GM06990 (cell line): ENCODE results near the gene RBM4B.

ENCODE experiments used
- DNase-seq: peaks from one replicate; pipeline ENCODE4 v3.0.0-alpha.2; 2011; ENCODE audit not compliant: insufficient read length; ENCODE audit errors: extremely low read depth
- H3K27me3 ChIP-seq: replicated peaks from 2 replicates; pipeline ENCODE4 v1.6.0; 2011; ENCODE audit warnings: low read length; ENCODE audit not compliant: control insufficient read depth, insufficient read depth
- H3K36me3 ChIP-seq: 2 replicates; pipeline ENCODE4 v1.5.1; 2011; ENCODE audit warnings: low read length; ENCODE audit not compliant: control insufficient read depth, insufficient read depth
- H3K4me3 ChIP-seq: replicated peaks from 2 replicates; pipeline ENCODE4 v1.5.1; 2011; ENCODE audit warnings: low read depth, mild to moderate bottlenecking, control low read depth, low read length
- CTCF ChIP-seq: IDR thresholded peaks from 2 replicates; pipeline ENCODE4 v1.5.1; 2011; ENCODE audit warnings: low read length, control low read depth, mild to moderate bottlenecking, inconsistent platforms; ENCODE audit not compliant: insufficient read depth, poor library complexity, severe bottlenecking

RBM4B gene

GRCh38 chr11:66680966-66681645 is 3.4 kb upstream of the RBM4B start:
- DNase-seq, result no peak
- no peak for TF ChIP-seq CTCF
- Histone ChIP-seq H3K27me3 (no peaks in the 10 kb centered on the region), H3K36me3 (no peaks in the 10 kb centered on the region; the same call in 1 of the 2 replicates), H3K4me3 (no peak overlapping the region)

DNA sequence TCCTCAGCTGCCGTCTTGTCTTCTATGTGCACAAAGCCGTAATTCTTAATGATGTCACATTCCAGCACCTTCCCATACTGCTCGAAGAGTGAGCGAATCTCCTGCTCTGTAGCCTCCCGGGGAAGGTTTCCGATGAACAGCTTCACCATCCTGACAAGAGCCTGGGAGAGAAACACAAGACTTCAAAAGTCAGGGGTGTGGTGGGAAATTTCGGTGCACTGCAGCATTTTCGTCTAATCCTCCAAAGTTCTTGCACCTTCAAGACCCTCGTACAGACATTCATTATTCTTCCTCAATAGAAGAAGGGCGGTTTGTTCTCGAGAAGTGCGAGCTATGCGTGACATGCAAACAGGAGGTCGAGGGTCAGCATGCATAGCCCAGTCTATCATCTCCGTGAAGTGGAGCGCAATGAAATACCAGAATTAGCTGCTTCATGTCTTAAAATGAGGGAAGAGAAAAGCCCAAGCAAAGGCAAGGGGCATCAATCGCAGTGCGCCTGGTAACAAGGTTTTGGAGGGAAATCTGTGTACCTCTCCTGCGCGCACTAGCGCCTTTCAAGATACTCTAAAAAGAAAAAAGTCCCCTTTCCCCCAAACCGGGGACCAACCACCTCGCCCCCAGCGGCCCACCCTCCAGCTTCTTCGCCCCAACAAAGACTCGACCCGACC is 622 bp downstream of the RBM4B start:
- H3K27me3 ChIP-seq, result no peaks in the 10 kb centered on the region
- H3K36me3 ChIP-seq, result no peaks in the 10 kb centered on the region; the same call in none of the 2 replicates
- no peak for DNase-seq
- no peak for TF ChIP-seq CTCF
- H3K4me3 ChIP-seq, result peak overlapping the region; percentile 72

- H3K4me3 ChIP-seq, result peak overlapping the region; percentile 21
- no peak for TF ChIP-seq CTCF
- H3K27me3 ChIP-seq, result no peaks in the 10 kb centered on the region
- DNase-seq, result no peak
- H3K36me3 ChIP-seq, result no peaks in the 10 kb centered on the region; the same call in none of the 2 replicates
These were observed 1.3 kb downstream of the RBM4B start for GRCh38 chr11:66676282-66676919.

- TF ChIP-seq CTCF, result no peak
- no peaks in the 10 kb centered on the region for H3K27me3 ChIP-seq
- H3K4me3 ChIP-seq, result no peak overlapping the region
- no peaks in the 10 kb centered on the region; the same call in none of the 2 replicates for H3K36me3 ChIP-seq
- DNase-seq, result no peak
These were observed 2.6 kb downstream of the RBM4B start for GRCh38 chr11:66674964-66675602.

DNA sequence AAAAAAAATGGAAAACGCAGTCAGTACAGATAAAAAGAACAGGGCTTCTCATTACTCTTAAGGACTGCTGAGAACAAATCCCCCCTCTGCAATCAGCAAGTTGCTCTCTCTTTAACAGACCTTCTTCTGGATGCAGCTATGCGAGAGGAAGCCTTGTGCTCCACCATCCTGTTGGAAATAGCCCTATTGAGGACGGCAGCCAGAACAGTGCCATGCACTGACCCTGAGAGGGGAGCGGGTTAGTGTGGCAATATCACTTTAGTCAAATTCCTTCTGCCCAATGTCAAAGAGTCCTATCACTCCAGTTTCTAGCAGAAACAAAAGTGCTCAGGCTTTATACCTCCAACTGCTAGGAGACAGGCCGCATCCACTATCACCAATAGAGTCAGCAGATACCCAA is 6.9 kb downstream of the RBM4B start:
- no peak for TF ChIP-seq CTCF
- H3K27me3 ChIP-seq, result no peaks in the 10 kb centered on the region
- H3K36me3 ChIP-seq, result peaks cover 8% of the 10 kb centered on the region
- no peak overlapping the region for H3K4me3 ChIP-seq
- no peak for DNase-seq
